Measurements from ENCODE around the gene RAET1L.
"Not testable (repeated sequence)": the region's sequence is repeated elsewhere in the genome, so short reads cannot be mapped to it uniquely, and the experiment has no call there.

Gene RAET1L

GRCh38 chr6:149978610-149979009 lies 46.7 kb downstream of the RAET1L start:
- H3K27ac ChIP-seq = no peak overlapping the region
- TF ChIP-seq CTCF (conservative IDR thresholded peaks at IDR 0.05) = no peak
- TF ChIP-seq ZFX (IDR thresholded peaks at IDR 0.05) = no peak

GRCh38 chr6:149977221-149977620 lies 48.1 kb downstream of the RAET1L start:
- no peak overlapping the region for H3K27ac ChIP-seq
- TF ChIP-seq ZFX (IDR thresholded peaks at IDR 0.05) (no peak), CTCF (conservative IDR thresholded peaks at IDR 0.05) (no peak)

GRCh38 chr6:149975400-149975799 lies 49.9 kb downstream of the RAET1L start:
- H3K27ac ChIP-seq = no peak overlapping the region

GRCh38 chr6:149974825-149975224 lies 50.5 kb downstream of the RAET1L start:
- TF ChIP-seq CTCF (conservative IDR thresholded peaks at IDR 0.05) (no peak), ZFX (IDR thresholded peaks at IDR 0.05) (no peak)
- no peak overlapping the region for H3K27ac ChIP-seq

More at GRCh38 chr6:149975400-149975799, 49.9 kb downstream of the RAET1L start:
- TF ChIP-seq CTCF (conservative IDR thresholded peaks at IDR 0.05) (no peak), ZFX (IDR thresholded peaks at IDR 0.05) (no peak)

GRCh38 chr6:149974394-149974793 lies 50.9 kb downstream of the RAET1L start:
- not testable (repeated sequence) for H3K27ac ChIP-seq

GRCh38 chr6:149969635-149970034 lies 55.7 kb downstream of the RAET1L start:
- H3K27ac ChIP-seq = no peak overlapping the region
- TF ChIP-seq CTCF (conservative IDR thresholded peaks at IDR 0.05) (no peak), ZFX (IDR thresholded peaks at IDR 0.05) (no peak)

- H3K27ac ChIP-seq = not testable (repeated sequence)
Measured at GRCh38 chr6:149968909-149969308, 56.4 kb downstream of the RAET1L start.
